Panc1 (cell line): Measurements from ENCODE around the gene MAG. TPM values are rescaled to one million over a fixed set of nuclear protein-coding genes. Genes with fewer than 3 reads are reported as not detected.

ENCODE experiments used
- ATAC-seq: fragments of 200-7000 bp; cut with Tn5 transposase; 2 replicates; pipeline ENCODE4 v1.9.1; 2020; ENCODE audit warnings: mild to moderate bottlenecking, moderate library complexity
- BruUV-seq: library from RNA; stranded (reverse); fragments of 400-500 nt; replicated peaks from 2 replicates; lab custom pipeline; 2021; lab: Mats Ljungman, UMichigan
- CTCF ChIA-PET: fragments of 300-600 bp; sonication (Branson Sonifier 250); formaldehyde crosslinking; loops from one replicate; lab custom pipeline; 2022; ENCODE audit warnings: antibody characterized with exemption; lab: Charles Lee
- POLR2A ChIA-PET: fragments of 300-600 bp; sonication (Branson Sonifier 250); formaldehyde crosslinking; loops from one replicate; lab custom pipeline; 2022; ENCODE audit warnings: antibody characterized with exemption; lab: Charles Lee
- DNase-seq: peaks from one replicate; pipeline ENCODE4 v3.0.0-alpha.2; 2010; ENCODE audit warnings: low read depth, low spot score
- H3K27ac ChIP-seq: 2 replicates; pipeline ENCODE4 v1.5.1; 2011; ENCODE audit warnings: mild to moderate bottlenecking, low read length, inconsistent platforms
- H3K27me3 ChIP-seq: fragments of 200-500 bp; sonication (Bioruptor generic); 2 replicates; pipeline ENCODE4 v1.6.0; 2014; ENCODE audit warnings: low read length, inconsistent platforms; ENCODE audit not compliant: control insufficient read depth, insufficient read depth
- H3K36me3 ChIP-seq: fragments of 200-500 bp; sonication (Bioruptor generic); 2 replicates; pipeline ENCODE4 v1.5.1; 2014; ENCODE audit warnings: inconsistent platforms, mild to moderate bottlenecking, low read length, moderate library complexity; ENCODE audit not compliant: control insufficient read depth, insufficient read depth
- H3K4me1 ChIP-seq: 2 replicates; pipeline ENCODE4 v1.5.1; 2011; ENCODE audit warnings: inconsistent platforms, mild to moderate bottlenecking, low read length, moderate library complexity; ENCODE audit not compliant: control insufficient read depth, insufficient read depth
- H3K4me3 ChIP-seq, 2 experiments: 2 replicates each; pipeline ENCODE4 v1.5.1; 2011 to 2012; ENCODE audit warnings: low read depth in 2 of 2, low read length in 2 of 2, mild to moderate bottlenecking in 2 of 2, inconsistent platforms in 1 of 2, moderate library complexity in 1 of 2
- H3K9me3 ChIP-seq: fragments of 200-500 bp; sonication (Bioruptor generic); 2 replicates; pipeline ENCODE4 v1.5.1; 2014; ENCODE audit warnings: low read depth, mild to moderate bottlenecking, inconsistent platforms, low read length, moderate library complexity; ENCODE audit not compliant: control insufficient read depth, insufficient read depth
- POLR2AphosphoS5 ChIP-seq: IDR thresholded peaks from 2 replicates; pipeline ENCODE4 v1.6.1; 2012; ENCODE audit warnings: mild to moderate bottlenecking, low read depth, low read length, moderate library complexity
- SIN3A ChIP-seq: IDR thresholded peaks from 2 replicates; pipeline ENCODE4 v1.6.1; 2012; ENCODE audit warnings: low read depth, mild to moderate bottlenecking, low read length, moderate library complexity, borderline replicate concordance; ENCODE audit not compliant: insufficient read depth
- TCF7L2 ChIP-seq: IDR thresholded peaks from 2 replicates; pipeline ENCODE4 v1.6.1; 2011; ENCODE audit warnings: mild to moderate bottlenecking, low read depth, low read length, inconsistent platforms
- in situ Hi-C: cut with HindIII; loops from 2 replicates; pipeline ENCODE4 v1.10.0; 2016; ENCODE audit warnings: low sequenced_read_pairs, low pct_unique_long_range_greater_than_20kb
- intact Hi-C: fragments of 100-400 bp; cut with micrococcal nuclease; formaldehyde crosslinking; loops from one replicate; pipeline ENCODE4 v1.10.0; 2022; ENCODE audit not compliant: unreplicated experiment
- total RNA-seq: library from RNA; stranded (reverse); gene quantifications from one replicate; pipeline ENCODE4 v1.2.1, GENCODE V29; 2021; ENCODE audit not compliant: unreplicated experiment
- TF ChIP-seq, protein P1 (sequence below), 2 experiments: IDR thresholded peaks; 2 replicates each; pipeline ENCODE4 v1.6.1; 2011 to 2012; ENCODE audit warnings: low read depth in 2 of 2, control low read depth in 1 of 2, low read length in 1 of 2, mild to moderate bottlenecking in 1 of 2, moderate library complexity in 1 of 2; ENCODE audit not compliant: insufficient read depth in 1 of 2
- TF ChIP-seq, protein P2 (sequence below): fragments of 450-650 bp; IDR thresholded peaks from 2 replicates; pipeline ENCODE4 v1.5.1; 2017; ENCODE audit warnings: mild to moderate bottlenecking

The MAG gene
- total RNA-seq, 1 experiment from 2014 or later, result not detected

DNA sequence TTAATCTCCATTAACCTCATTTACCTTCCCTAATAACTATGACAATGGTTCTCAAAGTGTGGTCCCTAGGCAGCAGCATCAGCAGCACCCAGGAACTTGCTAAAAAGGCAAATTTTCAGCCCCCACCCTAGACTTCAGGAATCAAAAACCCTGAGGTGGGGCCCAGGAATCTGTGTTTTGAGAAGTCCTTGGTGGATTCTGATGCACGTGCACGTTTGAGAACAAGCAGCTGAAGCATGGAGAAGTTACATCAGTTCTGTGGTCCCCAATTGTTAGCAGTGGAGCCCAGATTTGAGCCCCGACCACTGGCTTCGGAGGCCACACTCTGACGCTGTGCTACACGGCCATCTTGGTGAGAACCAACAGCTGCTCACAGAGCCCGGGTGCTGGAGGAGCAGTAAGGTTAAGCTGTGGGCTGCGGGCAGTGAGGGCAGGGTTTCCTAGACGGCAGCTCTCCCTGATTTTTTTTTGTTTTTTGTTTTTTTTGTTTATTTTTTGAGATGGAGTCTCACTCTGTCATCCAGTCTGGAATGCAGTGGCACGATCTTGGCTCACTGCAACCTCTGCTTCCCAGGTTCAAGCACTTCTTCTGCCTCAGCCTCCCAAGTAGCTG, 23.0 kb downstream of the MAG start:
- TF ChIP-seq, protein P1, sequence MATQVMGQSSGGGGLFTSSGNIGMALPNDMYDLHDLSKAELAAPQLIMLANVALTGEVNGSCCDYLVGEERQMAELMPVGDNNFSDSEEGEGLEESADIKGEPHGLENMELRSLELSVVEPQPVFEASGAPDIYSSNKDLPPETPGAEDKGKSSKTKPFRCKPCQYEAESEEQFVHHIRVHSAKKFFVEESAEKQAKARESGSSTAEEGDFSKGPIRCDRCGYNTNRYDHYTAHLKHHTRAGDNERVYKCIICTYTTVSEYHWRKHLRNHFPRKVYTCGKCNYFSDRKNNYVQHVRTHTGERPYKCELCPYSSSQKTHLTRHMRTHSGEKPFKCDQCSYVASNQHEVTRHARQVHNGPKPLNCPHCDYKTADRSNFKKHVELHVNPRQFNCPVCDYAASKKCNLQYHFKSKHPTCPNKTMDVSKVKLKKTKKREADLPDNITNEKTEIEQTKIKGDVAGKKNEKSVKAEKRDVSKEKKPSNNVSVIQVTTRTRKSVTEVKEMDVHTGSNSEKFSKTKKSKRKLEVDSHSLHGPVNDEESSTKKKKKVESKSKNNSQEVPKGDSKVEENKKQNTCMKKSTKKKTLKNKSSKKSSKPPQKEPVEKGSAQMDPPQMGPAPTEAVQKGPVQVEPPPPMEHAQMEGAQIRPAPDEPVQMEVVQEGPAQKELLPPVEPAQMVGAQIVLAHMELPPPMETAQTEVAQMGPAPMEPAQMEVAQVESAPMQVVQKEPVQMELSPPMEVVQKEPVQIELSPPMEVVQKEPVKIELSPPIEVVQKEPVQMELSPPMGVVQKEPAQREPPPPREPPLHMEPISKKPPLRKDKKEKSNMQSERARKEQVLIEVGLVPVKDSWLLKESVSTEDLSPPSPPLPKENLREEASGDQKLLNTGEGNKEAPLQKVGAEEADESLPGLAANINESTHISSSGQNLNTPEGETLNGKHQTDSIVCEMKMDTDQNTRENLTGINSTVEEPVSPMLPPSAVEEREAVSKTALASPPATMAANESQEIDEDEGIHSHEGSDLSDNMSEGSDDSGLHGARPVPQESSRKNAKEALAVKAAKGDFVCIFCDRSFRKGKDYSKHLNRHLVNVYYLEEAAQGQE (IDR thresholded peaks at IDR 0.05; ENCODE audit: insufficient read depth in 1 of 2, low read depth in 2 of 2, low read length in 1 of 2), result no peak
- TF ChIP-seq TCF7L2, result no peak
- TF ChIP-seq, protein P2, sequence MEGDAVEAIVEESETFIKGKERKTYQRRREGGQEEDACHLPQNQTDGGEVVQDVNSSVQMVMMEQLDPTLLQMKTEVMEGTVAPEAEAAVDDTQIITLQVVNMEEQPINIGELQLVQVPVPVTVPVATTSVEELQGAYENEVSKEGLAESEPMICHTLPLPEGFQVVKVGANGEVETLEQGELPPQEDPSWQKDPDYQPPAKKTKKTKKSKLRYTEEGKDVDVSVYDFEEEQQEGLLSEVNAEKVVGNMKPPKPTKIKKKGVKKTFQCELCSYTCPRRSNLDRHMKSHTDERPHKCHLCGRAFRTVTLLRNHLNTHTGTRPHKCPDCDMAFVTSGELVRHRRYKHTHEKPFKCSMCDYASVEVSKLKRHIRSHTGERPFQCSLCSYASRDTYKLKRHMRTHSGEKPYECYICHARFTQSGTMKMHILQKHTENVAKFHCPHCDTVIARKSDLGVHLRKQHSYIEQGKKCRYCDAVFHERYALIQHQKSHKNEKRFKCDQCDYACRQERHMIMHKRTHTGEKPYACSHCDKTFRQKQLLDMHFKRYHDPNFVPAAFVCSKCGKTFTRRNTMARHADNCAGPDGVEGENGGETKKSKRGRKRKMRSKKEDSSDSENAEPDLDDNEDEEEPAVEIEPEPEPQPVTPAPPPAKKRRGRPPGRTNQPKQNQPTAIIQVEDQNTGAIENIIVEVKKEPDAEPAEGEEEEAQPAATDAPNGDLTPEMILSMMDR, result no peak
- no peak for TF ChIP-seq SIN3A
- TF ChIP-seq POLR2AphosphoS5, result no peak
- Histone ChIP-seq H3K27ac (no peak overlapping the region), H3K36me3 (no peaks in the 10 kb centered on the region), H3K4me1 (no peaks in the 10 kb centered on the region; the same call in 1 of the 2 replicates), H3K27me3 (no peaks in the 10 kb centered on the region), H3K4me3 (no peak overlapping the region), H3K9me3 (no peaks in the 10 kb centered on the region)
- ATAC-seq, result no peak
- in situ Hi-C loops (no loop called here), intact Hi-C loops (no loop called here)
- POLR2A ChIA-PET, result no interaction called here
- no TSS peak for BruUV-seq
- DNase-seq, result no peak
- CTCF ChIA-PET, result no interaction called here

DNA sequence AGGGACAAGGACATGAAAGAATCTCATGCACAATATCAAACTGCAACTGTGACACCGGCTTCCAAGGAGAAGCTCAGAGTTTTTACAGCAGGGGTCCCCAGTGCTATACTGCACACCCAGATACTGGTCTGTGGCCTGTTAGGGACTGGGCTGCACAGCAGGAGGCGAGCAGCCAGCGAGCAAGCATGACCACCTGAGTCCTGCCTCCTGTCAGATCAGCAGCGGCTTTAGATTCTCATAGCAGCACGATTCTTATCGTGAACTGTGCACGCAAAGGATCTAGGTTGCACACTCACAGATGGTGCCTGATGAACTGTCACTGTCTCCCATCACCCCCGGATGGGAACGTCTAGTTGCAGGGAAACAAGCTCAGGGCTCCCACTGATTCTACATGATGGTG, 23.9 kb downstream of the MAG start:
- H3K9me3 ChIP-seq, result no peaks in the 10 kb centered on the region
- no peak for ATAC-seq
- POLR2A ChIA-PET, result no interaction called here
- in situ Hi-C loops, result no loop called here
- no peaks in the 10 kb centered on the region for H3K27me3 ChIP-seq
- no peak overlapping the region for H3K4me3 ChIP-seq
- no TSS peak for BruUV-seq
- TF ChIP-seq TCF7L2 (no peak), SIN3A (no peak), POLR2AphosphoS5 (no peak)
- TF ChIP-seq, protein P1 (IDR thresholded peaks at IDR 0.05; ENCODE audit: insufficient read depth in 1 of 2, low read depth in 2 of 2, low read length in 1 of 2), result no peak
- TF ChIP-seq, protein P2, result no peak
- intact Hi-C loops, result no loop called here
- no peaks in the 10 kb centered on the region for H3K36me3 ChIP-seq
- H3K27ac ChIP-seq, result no peak overlapping the region
- CTCF ChIA-PET, result no interaction called here
- no peaks in the 10 kb centered on the region; the same call in 1 of the 2 replicates for H3K4me1 ChIP-seq
- DNase-seq, result no peak
